GM12873 (cell line): Measurements from ENCODE around the gene PTPRN2.

ENCODE experiments used
- CTCF ChIP-seq: IDR thresholded peaks from 2 replicates; pipeline ENCODE4 v1.5.1; 2012; ENCODE audit warnings: low read depth, mild to moderate bottlenecking, moderate library complexity, low read length, control low read depth; ENCODE audit not compliant: insufficient read depth; ENCODE audit errors: missing control alignments

PTPRN2 gene

GRCh38 chr7:158476331-158476932 is 111.2 kb downstream of the PTPRN2 start:
- TF ChIP-seq CTCF: no peak

GRCh38 chr7:158475679-158476052 is 112.0 kb downstream of the PTPRN2 start:
- TF ChIP-seq CTCF: no peak

- TF ChIP-seq CTCF: no peak
These were observed 112.5 kb downstream of the PTPRN2 start for GRCh38 chr7:158475036-158475678.

- no peak for TF ChIP-seq CTCF
These were observed 113.1 kb downstream of the PTPRN2 start for GRCh38 chr7:158474488-158474887.

- TF ChIP-seq CTCF: no peak
These were observed 113.7 kb downstream of the PTPRN2 start for GRCh38 chr7:158473946-158474345.

GRCh38 chr7:158473221-158473620 is 114.4 kb downstream of the PTPRN2 start:
- TF ChIP-seq CTCF: no peak

GRCh38 chr7:158472596-158472995 is 115.0 kb downstream of the PTPRN2 start:
- no peak for TF ChIP-seq CTCF
